ENCODE results near the gene LYSMD1. TPM values are rescaled to one million over a fixed set of nuclear protein-coding genes. Genes with fewer than 3 reads are reported as not detected.

Gene LYSMD1
- polyA plus RNA-seq, 1 experiment: 9.1 TPM

DNA sequence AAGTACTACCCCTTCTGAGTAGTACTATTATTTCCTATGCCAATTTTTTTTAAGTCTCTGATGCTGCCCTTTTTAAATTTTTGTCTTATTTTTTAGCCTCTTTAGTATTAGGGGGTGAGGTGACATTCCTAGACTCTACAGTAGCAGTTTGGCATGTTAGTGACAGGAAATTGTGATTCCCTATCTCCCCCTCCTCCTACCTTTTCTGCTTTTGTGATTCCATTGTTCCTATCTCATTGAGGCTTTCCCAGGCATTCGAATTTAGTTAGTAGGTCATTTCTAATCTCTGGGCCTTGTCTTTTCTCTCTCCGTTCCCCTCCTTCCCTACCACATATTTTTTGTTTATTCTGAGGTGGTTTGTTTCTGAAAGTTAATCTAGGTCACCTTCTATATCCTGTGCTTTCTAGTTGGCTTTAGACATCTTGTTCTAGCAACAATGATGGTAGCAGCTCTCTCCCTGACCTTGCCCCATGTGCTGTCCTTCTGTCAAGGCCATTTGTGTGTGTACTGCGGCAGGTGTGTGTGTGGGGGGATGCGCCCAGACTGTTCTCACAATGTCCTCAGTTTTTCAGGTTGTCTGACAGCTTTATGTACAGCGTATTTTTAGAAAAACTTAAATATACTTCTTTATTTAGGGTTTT is 40.8 kb downstream of the LYSMD1 start:
- TF ChIP-seq, protein P1, sequence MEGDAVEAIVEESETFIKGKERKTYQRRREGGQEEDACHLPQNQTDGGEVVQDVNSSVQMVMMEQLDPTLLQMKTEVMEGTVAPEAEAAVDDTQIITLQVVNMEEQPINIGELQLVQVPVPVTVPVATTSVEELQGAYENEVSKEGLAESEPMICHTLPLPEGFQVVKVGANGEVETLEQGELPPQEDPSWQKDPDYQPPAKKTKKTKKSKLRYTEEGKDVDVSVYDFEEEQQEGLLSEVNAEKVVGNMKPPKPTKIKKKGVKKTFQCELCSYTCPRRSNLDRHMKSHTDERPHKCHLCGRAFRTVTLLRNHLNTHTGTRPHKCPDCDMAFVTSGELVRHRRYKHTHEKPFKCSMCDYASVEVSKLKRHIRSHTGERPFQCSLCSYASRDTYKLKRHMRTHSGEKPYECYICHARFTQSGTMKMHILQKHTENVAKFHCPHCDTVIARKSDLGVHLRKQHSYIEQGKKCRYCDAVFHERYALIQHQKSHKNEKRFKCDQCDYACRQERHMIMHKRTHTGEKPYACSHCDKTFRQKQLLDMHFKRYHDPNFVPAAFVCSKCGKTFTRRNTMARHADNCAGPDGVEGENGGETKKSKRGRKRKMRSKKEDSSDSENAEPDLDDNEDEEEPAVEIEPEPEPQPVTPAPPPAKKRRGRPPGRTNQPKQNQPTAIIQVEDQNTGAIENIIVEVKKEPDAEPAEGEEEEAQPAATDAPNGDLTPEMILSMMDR (IDR thresholded peaks at IDR 0.05; ENCODE audit: low read depth, low read length): no peak
- Histone ChIP-seq H3K9me3 (ENCODE audit: control insufficient read depth, insufficient read depth, low read length) (no peaks in the 10 kb centered on the region), H3K27me3 (ENCODE audit: control insufficient read depth, insufficient read depth, low read length) (no peaks in the 10 kb centered on the region), H3K4me3 (ENCODE audit: low read depth, low read length) (no peak overlapping the region), H3K27ac (ENCODE audit: low read depth, low read length) (no peak overlapping the region)
- DNase-seq (ENCODE audit: low read depth, low spot score): no peak
- CTCF ChIA-PET: interaction anchor here (1.8 kb wide), 1 partner anchor 25 kb away, joined by 10 read pairs; no protein-coding TSS in a partner anchor
- POLR2A ChIA-PET: no interaction called here

DNA sequence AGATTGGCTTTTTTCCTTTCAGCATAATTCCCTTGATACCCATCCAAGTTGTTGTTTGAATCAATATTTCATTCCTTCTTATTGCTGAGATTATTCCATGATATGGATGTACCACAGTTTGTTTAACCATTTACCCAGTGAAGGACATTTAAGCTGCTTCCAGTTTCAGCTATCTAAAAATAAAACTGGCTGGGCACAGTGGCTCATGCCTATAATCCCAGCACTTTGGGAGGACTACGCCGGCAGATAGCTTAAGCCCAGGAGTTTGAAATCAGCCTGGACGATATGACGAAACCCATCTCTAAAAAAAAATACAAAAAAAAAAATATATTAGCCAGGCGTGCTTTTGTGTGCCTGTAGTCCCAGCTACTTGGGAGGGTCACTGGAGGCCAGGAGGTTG is 51.8 kb downstream of the LYSMD1 start:
- H3K27me3 ChIP-seq (ENCODE audit: control insufficient read depth, insufficient read depth, low read length): no peaks in the 10 kb centered on the region
- H3K27ac ChIP-seq (ENCODE audit: low read depth, low read length): no peak overlapping the region
- POLR2A ChIA-PET: interaction anchor here (0.6 kb wide), 1 partner anchor 143 kb away, joined by 4 read pairs; no protein-coding TSS in a partner anchor
- no peak overlapping the region for H3K4me3 ChIP-seq (ENCODE audit: low read depth, low read length)
- TF ChIP-seq, protein P1 (IDR thresholded peaks at IDR 0.05; ENCODE audit: low read depth, low read length): no peak
- CTCF ChIA-PET: interaction anchor here (0.6 to 8.1 kb wide), 2 partner anchors 15 to 892 kb away, joined by 6 to 66 read pairs; no protein-coding TSS in a partner anchor
- H3K9me3 ChIP-seq (ENCODE audit: control insufficient read depth, insufficient read depth, low read length): no peaks in the 10 kb centered on the region
- DNase-seq (ENCODE audit: low read depth, low spot score): no peak

Other genes with a start within 250 kb of the LYSMD1 start
- gene SETDB1, start 239.5 kb downstream of the LYSMD1 start, polyA plus RNA-seq (2011; rRNA removed): 30.8 and 35.5 TPM in 2 replicates
- 193 and 217 TPM in 2 replicates for gene CERS2, start 191.1 kb downstream of the LYSMD1 start, polyA plus RNA-seq (2011; rRNA removed)
- 0.10 and 0.21 TPM in 2 replicates for gene ANXA9, start 183.6 kb downstream of the LYSMD1 start, polyA plus RNA-seq (2011; rRNA removed)
- 12.8 and 18.0 TPM in 2 replicates for gene MINDY1, start 159.0 kb downstream of the LYSMD1 start, polyA plus RNA-seq (2011; rRNA removed)
- 18.3 and 21.7 TPM in 2 replicates for gene PRUNE1, start 157.5 kb downstream of the LYSMD1 start, polyA plus RNA-seq (2011; rRNA removed)
- gene BNIPL, start 129.3 kb downstream of the LYSMD1 start, polyA plus RNA-seq (2011; rRNA removed): 0.09 and 0.16 TPM in 2 replicates
- gene C1orf56, start 118.2 kb downstream of the LYSMD1 start, polyA plus RNA-seq (2011; rRNA removed): 1.3 and 1.9 TPM in 2 replicates
- gene CDC42SE1, start 106.3 kb downstream of the LYSMD1 start, polyA plus RNA-seq (2011; rRNA removed): 66.3 and 70.3 TPM in 2 replicates
- 25.2 and 28.3 TPM in 2 replicates for gene MLLT11, start 105.5 kb downstream of the LYSMD1 start, polyA plus RNA-seq (2011; rRNA removed)
- gene GABPB2, start 95.1 kb downstream of the LYSMD1 start, polyA plus RNA-seq (2011; rRNA removed): 9.8 and 10.0 TPM in 2 replicates
- 1.3 and 1.8 TPM in 2 replicates for gene SEMA6C, start 19.3 kb downstream of the LYSMD1 start, polyA plus RNA-seq (2011; rRNA removed)
- gene TNFAIP8L2, start 9.3 kb downstream of the LYSMD1 start, polyA plus RNA-seq (2011; rRNA removed): not detected in 2 replicates
- gene SCNM1, start 242 bp upstream of the LYSMD1 start, polyA plus RNA-seq (2011; rRNA removed): 24.9 and 29.2 TPM in 2 replicates
- not detected in 2 replicates for gene TMOD4, start 10.1 kb upstream of the LYSMD1 start, polyA plus RNA-seq (2011; rRNA removed)
- gene VPS72, start 24.3 kb upstream of the LYSMD1 start, polyA plus RNA-seq (2011; rRNA removed): 66.8 and 75.1 TPM in 2 replicates
- gene PIP5K1A, start 32.6 kb upstream of the LYSMD1 start, polyA plus RNA-seq (2011; rRNA removed): 170 and 179 TPM in 2 replicates
- 258 and 275 TPM in 2 replicates for gene PSMD4, start 88.8 kb upstream of the LYSMD1 start, polyA plus RNA-seq (2011; rRNA removed)
- 10.5 and 12.0 TPM in 2 replicates for gene ZNF687, start 116.4 kb upstream of the LYSMD1 start, polyA plus RNA-seq (2011; rRNA removed)
- 75.2 and 83.2 TPM in 2 replicates for gene PI4KB, start 161.5 kb upstream of the LYSMD1 start, polyA plus RNA-seq (2011; rRNA removed)
- 40.9 and 42.7 TPM in 2 replicates for gene RFX5, start 181.3 kb upstream of the LYSMD1 start, polyA plus RNA-seq (2011; rRNA removed)
- gene SELENBP1, start 206.8 kb upstream of the LYSMD1 start, polyA plus RNA-seq (2011; rRNA removed): 85.0 and 102 TPM in 2 replicates
- gene PSMB4, start 233.7 kb upstream of the LYSMD1 start, polyA plus RNA-seq (2011; rRNA removed): 483 and 516 TPM in 2 replicates

Data from AG04450 (cell line).